Right lobe of liver (tissue), 4 donors: ENCODE data around the gene RBMS3.
"Not testable (repeated sequence)": the region's sequence is repeated elsewhere in the genome, so short reads cannot be mapped to it uniquely, and the experiment has no call there.

ENCODE experiments used
- POLR2A ChIP-seq: fragments of 450-650 bp; IDR thresholded peaks from one replicate; pipeline ENCODE4 v1.6.1; 2017; ENCODE audit warnings: antibody characterized with exemption, mild to moderate bottlenecking
- TF ChIP-seq, protein P1 (sequence below), 4 donors: fragments of 200-600 bp in 3 of 4; fragments of 450-650 bp in 1 of 4; IDR thresholded peaks; one replicate each; pipeline versions ENCODE4 v1.5.1 to v1.8.0; 2016 to 2022; ENCODE audit warnings: antibody characterized with exemption in 4 of 4, mild to moderate bottlenecking in 2 of 4
- donor health status: DM: no; HTN: no; CAD: no.
- donor health status: DM: no; HTN: no; CAD: no.
- donor health status: DM: no; HTN: yes; CAD: no.

GRCh38 chr3:29473481-29474170 is 192.8 kb downstream of the RBMS3 start:
- TF ChIP-seq, protein P1, sequence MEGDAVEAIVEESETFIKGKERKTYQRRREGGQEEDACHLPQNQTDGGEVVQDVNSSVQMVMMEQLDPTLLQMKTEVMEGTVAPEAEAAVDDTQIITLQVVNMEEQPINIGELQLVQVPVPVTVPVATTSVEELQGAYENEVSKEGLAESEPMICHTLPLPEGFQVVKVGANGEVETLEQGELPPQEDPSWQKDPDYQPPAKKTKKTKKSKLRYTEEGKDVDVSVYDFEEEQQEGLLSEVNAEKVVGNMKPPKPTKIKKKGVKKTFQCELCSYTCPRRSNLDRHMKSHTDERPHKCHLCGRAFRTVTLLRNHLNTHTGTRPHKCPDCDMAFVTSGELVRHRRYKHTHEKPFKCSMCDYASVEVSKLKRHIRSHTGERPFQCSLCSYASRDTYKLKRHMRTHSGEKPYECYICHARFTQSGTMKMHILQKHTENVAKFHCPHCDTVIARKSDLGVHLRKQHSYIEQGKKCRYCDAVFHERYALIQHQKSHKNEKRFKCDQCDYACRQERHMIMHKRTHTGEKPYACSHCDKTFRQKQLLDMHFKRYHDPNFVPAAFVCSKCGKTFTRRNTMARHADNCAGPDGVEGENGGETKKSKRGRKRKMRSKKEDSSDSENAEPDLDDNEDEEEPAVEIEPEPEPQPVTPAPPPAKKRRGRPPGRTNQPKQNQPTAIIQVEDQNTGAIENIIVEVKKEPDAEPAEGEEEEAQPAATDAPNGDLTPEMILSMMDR (IDR thresholded peaks at IDR 0.05), result not testable (repeated sequence)
- not testable (repeated sequence) for TF ChIP-seq POLR2A
